GM12865 (cell line): Measurements from ENCODE around the gene GJA8.
"Not testable (repeated sequence)": the region's sequence is repeated elsewhere in the genome, so short reads cannot be mapped to it uniquely, and the experiment has no call there.

Experiments used
- DNase-seq: peaks from one replicate; pipeline ENCODE4 v3.0.0; 2010; ENCODE audit warnings: low read depth
- H3K4me3 ChIP-seq: 2 replicates; pipeline ENCODE4 v1.5.1; 2011; ENCODE audit warnings: mild to moderate bottlenecking, low read depth, low read length, control low read depth
- TF ChIP-seq, protein P1 (sequence below): IDR thresholded peaks from 2 replicates; pipeline ENCODE4 v1.5.1; 2011; ENCODE audit warnings: low read length, control low read depth, low read depth, inconsistent platforms; ENCODE audit not compliant: insufficient read depth; ENCODE audit errors: missing control alignments

GJA8 gene

DNA sequence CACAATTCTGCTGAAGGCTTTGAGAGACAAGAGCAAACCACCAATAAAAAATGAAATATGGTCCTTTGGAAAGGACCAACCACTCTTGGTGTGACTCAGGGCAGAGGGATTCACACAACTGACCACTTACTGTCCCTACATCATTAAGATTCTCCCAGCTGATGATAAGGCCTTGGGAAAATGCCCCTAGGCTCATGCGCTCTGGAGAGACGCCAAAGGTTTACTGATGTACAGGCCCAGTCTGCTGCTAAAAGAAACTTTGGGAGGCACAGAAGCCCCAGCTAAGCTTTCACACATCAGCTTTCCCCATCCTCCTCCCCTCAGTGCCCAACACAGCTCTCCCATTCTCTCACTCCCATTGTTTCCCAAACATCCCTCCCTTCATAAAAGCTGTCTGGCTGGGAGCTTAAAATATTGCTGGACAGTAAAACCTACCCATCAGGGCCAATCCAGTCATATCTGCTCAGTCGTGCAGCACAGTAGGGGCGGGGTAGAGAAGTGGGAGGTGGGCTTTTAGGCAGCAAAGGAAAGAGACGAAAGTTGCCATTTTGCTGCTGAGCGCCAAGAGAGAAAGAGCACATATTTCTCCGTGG, at the start of gene GJA8:
Gene GJA8, plus strand, starts transcription at position 543 of the 593 bp plus-strand sequence. CDS start 5,161 bp downstream, outside the sequence.
- TF ChIP-seq, protein P1, sequence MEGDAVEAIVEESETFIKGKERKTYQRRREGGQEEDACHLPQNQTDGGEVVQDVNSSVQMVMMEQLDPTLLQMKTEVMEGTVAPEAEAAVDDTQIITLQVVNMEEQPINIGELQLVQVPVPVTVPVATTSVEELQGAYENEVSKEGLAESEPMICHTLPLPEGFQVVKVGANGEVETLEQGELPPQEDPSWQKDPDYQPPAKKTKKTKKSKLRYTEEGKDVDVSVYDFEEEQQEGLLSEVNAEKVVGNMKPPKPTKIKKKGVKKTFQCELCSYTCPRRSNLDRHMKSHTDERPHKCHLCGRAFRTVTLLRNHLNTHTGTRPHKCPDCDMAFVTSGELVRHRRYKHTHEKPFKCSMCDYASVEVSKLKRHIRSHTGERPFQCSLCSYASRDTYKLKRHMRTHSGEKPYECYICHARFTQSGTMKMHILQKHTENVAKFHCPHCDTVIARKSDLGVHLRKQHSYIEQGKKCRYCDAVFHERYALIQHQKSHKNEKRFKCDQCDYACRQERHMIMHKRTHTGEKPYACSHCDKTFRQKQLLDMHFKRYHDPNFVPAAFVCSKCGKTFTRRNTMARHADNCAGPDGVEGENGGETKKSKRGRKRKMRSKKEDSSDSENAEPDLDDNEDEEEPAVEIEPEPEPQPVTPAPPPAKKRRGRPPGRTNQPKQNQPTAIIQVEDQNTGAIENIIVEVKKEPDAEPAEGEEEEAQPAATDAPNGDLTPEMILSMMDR: no peak
- DNase-seq: no peak
- no peak within 1 kb of the TSS for H3K4me3 ChIP-seq

GRCh38 chr1:147853391-147853790, 49.2 kb upstream of the GJA8 start:
- H3K4me3 ChIP-seq: no peak overlapping the region
- TF ChIP-seq, protein P1: no peak
- DNase-seq: no peak

GRCh38 chr1:147854989-147855388, 47.6 kb upstream of the GJA8 start:
- DNase-seq, H3K4me3 ChIP-seq: not testable (repeated sequence)

DNA sequence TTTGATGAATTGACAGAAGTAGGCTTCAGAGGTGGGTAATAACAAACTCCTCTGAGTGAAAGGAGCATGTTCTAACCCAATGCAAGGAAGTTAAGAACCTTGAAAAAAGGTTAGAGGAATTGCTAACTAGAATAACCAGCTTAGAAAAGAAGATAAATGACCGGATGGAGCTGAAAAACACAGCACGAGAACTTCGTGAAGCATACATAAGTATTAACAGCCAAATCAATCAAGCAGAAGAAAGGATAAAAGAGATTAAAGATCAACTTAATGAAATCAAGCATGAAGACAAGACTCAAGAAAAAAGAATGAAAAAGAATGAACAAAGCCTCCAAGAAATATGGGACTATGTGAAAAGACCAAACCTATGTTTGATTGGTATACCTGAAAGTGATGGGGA, 46.6 kb upstream of the GJA8 start:
- H3K4me3 ChIP-seq, DNase-seq: not testable (repeated sequence)

DNA sequence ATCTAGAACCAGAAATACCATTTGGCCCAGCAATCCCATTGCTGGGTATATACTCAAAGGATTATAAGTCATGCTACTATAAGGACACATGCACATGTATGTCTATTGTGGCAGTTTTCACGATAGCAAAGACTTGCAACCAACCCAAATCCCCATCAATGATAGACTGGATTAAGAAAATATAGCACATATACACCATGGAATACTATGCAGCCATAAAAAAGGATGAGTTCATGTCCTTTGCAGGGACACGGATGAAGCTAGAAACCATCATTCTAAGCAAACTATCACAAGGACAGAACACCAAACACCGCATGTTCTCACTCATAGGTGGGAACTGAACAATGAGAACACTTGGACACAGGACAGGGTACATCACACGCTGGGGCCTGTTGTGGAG, 35.4 kb upstream of the GJA8 start:
- H3K4me3 ChIP-seq, DNase-seq: not testable (repeated sequence)

- H3K4me3 ChIP-seq: no peak overlapping the region
- no peak for DNase-seq
- TF ChIP-seq, protein P1: no peak
Measured at GRCh38 chr1:147878022-147878421, 24.6 kb upstream of the GJA8 start.

DNA sequence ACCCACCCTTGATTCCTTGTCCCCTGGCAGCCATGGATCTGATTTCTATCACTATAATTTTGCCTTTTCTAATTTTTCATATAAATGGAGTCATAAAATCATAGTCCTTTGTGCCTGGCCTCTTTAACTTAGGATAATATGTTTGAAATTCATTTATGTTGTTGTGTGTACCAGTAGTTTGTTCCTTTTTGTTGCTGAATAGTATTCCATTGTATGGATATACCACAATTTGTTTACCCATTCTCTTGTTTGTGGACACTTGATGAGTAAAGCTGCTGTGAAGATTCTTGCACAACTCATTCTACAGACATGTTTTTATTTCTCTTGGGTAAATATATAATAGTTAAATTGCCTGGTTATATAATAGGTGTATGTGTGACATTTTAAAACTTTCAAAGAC, 22.7 kb upstream of the GJA8 start:
- TF ChIP-seq, protein P1: no peak
- H3K4me3 ChIP-seq: no peak overlapping the region
- DNase-seq: no peak

- no peak for DNase-seq
- TF ChIP-seq, protein P1: no peak
Measured at GRCh38 chr1:147882535-147882934, 20.1 kb upstream of the GJA8 start.

More at GRCh38 chr1:147882535-147882934, 20.1 kb upstream of the GJA8 start:
- H3K4me3 ChIP-seq: no peak overlapping the region
